Dermis microvascular lymphatic vessel endothelial cell (primary cell): ENCODE data around the gene GSTT4. TPM values are rescaled to one million over a fixed set of nuclear protein-coding genes. Genes with fewer than 3 reads are reported as not detected.
A peak's percentile ranks its signal among the peaks of the same experiment; 100 is the strongest.
"Not testable (repeated sequence)": the region's sequence is repeated elsewhere in the genome, so short reads cannot be mapped to it uniquely, and the experiment has no call there.

Experiments
- DNase-seq, 2 donors: peaks; one replicate each; pipeline versions ENCODE4 v3.0.0 to v3.0.0-alpha.2; 2010; ENCODE audit warnings: low read depth in 2 of 2
- total RNA-seq: library from RNA; depleted of rRNA; stranded (reverse); fragments of >200 nt; gene quantifications from 2 replicates; pipeline ENCODE4 v1.2.1, GENCODE V29; 2014

The GSTT4 gene
- total RNA-seq, 1 donor from 2014 or later, result not detected

- no peak for DNase-seq
These were observed 20.2 kb upstream of the GSTT4 start for GRCh38 chr22:24025475-24025874.

- DNase-seq, result no peak
These were observed 19.1 kb upstream of the GSTT4 start for GRCh38 chr22:24024354-24024753.

- peak; percentile 71 to 83 for DNase-seq
These were observed 18.0 kb upstream of the GSTT4 start for GRCh38 chr22:24023204-24023789.

GRCh38 chr22:24021304-24021703 is 16.1 kb upstream of the GSTT4 start:
- no peak for DNase-seq

- DNase-seq, result no peak
These were observed 10.9 kb upstream of the GSTT4 start for GRCh38 chr22:24016156-24016555.

GRCh38 chr22:24011735-24012068 is 6.4 kb upstream of the GSTT4 start:
- no peak for DNase-seq

- no peak for DNase-seq
These were observed 4.8 kb upstream of the GSTT4 start for GRCh38 chr22:24010018-24010391.

- DNase-seq, result no peak
These were observed 4.2 kb upstream of the GSTT4 start for GRCh38 chr22:24009227-24010017.

- no peak for DNase-seq
These were observed 3.4 kb upstream of the GSTT4 start for GRCh38 chr22:24008381-24009226.

- DNase-seq, result no peak
These were observed 2.7 kb upstream of the GSTT4 start for GRCh38 chr22:24008022-24008283.

GRCh38 chr22:24007253-24008021 is 2.2 kb upstream of the GSTT4 start:
- DNase-seq, result no peak

GRCh38 chr22:24006914-24007214 is 1.6 kb upstream of the GSTT4 start:
- no peak for DNase-seq

GRCh38 chr22:24006207-24006913 is 1.1 kb upstream of the GSTT4 start:
- no peak for DNase-seq

- no peak for DNase-seq
These were observed 1.4 kb downstream of the GSTT4 start for GRCh38 chr22:24003887-24004286.

GRCh38 chr22:24002851-24003250 is 2.4 kb downstream of the GSTT4 start:
- DNase-seq, result no peak

- DNase-seq, result no peak
These were observed 3.0 kb downstream of the GSTT4 start for GRCh38 chr22:24002272-24002671.

GRCh38 chr22:24001314-24001713 is 3.9 kb downstream of the GSTT4 start:
- DNase-seq, result no peak

GRCh38 chr22:23999779-24000178 is 5.5 kb downstream of the GSTT4 start:
- not testable (repeated sequence) for DNase-seq

GRCh38 chr22:23997092-23997491 is 8.2 kb downstream of the GSTT4 start:
- no peak for DNase-seq

GRCh38 chr22:23993581-23994177 is 11.6 kb downstream of the GSTT4 start:
- DNase-seq, result not testable (repeated sequence)

GRCh38 chr22:23993080-23993479 is 12.2 kb downstream of the GSTT4 start:
- not testable (repeated sequence) for DNase-seq
